GM23248 (cell line): ENCODE measurements around the gene SH3RF3.

Experiments used
- EZH2 ChIP-seq: fragments of 200-600 bp; sonication (generic); IDR thresholded peaks from 2 replicates; pipeline ENCODE4 v1.6.1; 2018; ENCODE audit warnings: antibody characterized with exemption, mild to moderate bottlenecking; ENCODE audit not compliant: insufficient read depth, poor library complexity, severe bottlenecking
- EZH2phosphoT487 ChIP-seq: fragments of 200-600 bp; sonication (generic); IDR thresholded peaks from 2 replicates; pipeline ENCODE4 v1.6.1; 2018; ENCODE audit warnings: antibody characterized with exemption, moderate library complexity, mild to moderate bottlenecking, low read depth; ENCODE audit not compliant: insufficient read depth

GRCh38 chr2:109402180-109402579, 273.2 kb downstream of the SH3RF3 start:
- no peak for TF ChIP-seq EZH2phosphoT487
- TF ChIP-seq EZH2 = no peak
